Loucy (cell line): ENCODE measurements around the gene MAP4K5.

Source experiments
- H2AFZ ChIP-seq: fragments of 200-600 bp; sonication (generic); 2 replicates; pipeline ENCODE4 v1.6.0; 2016; ENCODE audit warnings: antibody characterized with exemption, mild to moderate bottlenecking, low read length, moderate library complexity
- H3F3A ChIP-seq: fragments of 200-600 bp; 2 replicates; pipeline ENCODE4 v1.6.0; 2016; ENCODE audit warnings: antibody characterized with exemption, low read depth, mild to moderate bottlenecking
- H3K27me3 ChIP-seq: fragments of 200-600 bp; sonication (generic); 2 replicates; pipeline ENCODE4 v1.6.1; 2014; ENCODE audit warnings: low read length, mild to moderate bottlenecking; ENCODE audit not compliant: insufficient read depth, poor library complexity, severe bottlenecking
- H3K36me3 ChIP-seq: fragments of 200-600 bp; sonication (generic); 2 replicates; pipeline ENCODE4 v1.6.1; 2016; ENCODE audit warnings: low read length; ENCODE audit not compliant: insufficient read depth
- H3K4me1 ChIP-seq: fragments of 200-600 bp; sonication (generic); 2 replicates; pipeline ENCODE4 v1.5.1; 2014; ENCODE audit warnings: low read length, mild to moderate bottlenecking; ENCODE audit not compliant: insufficient read depth, poor library complexity, severe bottlenecking
- H3K4me2 ChIP-seq: fragments of 200-600 bp; sonication (generic); 2 replicates; pipeline ENCODE4 v1.6.0; 2014; ENCODE audit warnings: antibody characterized with exemption, low read length, low read depth, mild to moderate bottlenecking; ENCODE audit not compliant: poor library complexity, severe bottlenecking
- H3K4me3 ChIP-seq: fragments of 200-600 bp; sonication (generic); 2 replicates; pipeline ENCODE4 v1.5.1; 2014; ENCODE audit warnings: low read length, mild to moderate bottlenecking, mixed read lengths; ENCODE audit not compliant: poor library complexity, severe bottlenecking
- H3K79me2 ChIP-seq: fragments of 200-600 bp; sonication (generic); 2 replicates; pipeline ENCODE4 v1.6.1; 2014; ENCODE audit warnings: low read length; ENCODE audit not compliant: insufficient read depth
- H3K9ac ChIP-seq: fragments of 200-600 bp; sonication (generic); 2 replicates; pipeline ENCODE4 v1.6.0; 2014; ENCODE audit warnings: mild to moderate bottlenecking, low read depth, low read length, moderate library complexity; ENCODE audit not compliant: poor library complexity, severe bottlenecking
- H3K9me2 ChIP-seq: fragments of 200-600 bp; sonication (generic); replicated peaks from 2 replicates; pipeline ENCODE4 v1.6.1; 2016; ENCODE audit warnings: low read depth, low read length, mixed read lengths
- H3K9me3 ChIP-seq: fragments of 200-600 bp; sonication (generic); 2 replicates; pipeline ENCODE4 v1.6.1; 2014; ENCODE audit warnings: mild to moderate bottlenecking, antibody characterized with exemption, low read length, low read depth; ENCODE audit not compliant: insufficient read depth
- H4K20me1 ChIP-seq: fragments of 200-600 bp; sonication (generic); 2 replicates; pipeline ENCODE4 v1.6.0; 2014; ENCODE audit warnings: antibody characterized with exemption, low read length, mild to moderate bottlenecking; ENCODE audit not compliant: insufficient read depth, poor library complexity, severe bottlenecking
- EZH2phosphoT487 ChIP-seq: fragments of 200-600 bp; IDR thresholded peaks from 2 replicates; pipeline ENCODE4 v1.6.1; 2018; ENCODE audit warnings: antibody characterized with exemption, mild to moderate bottlenecking, moderate library complexity, borderline replicate concordance
- TF ChIP-seq, protein P1 (sequence below): fragments of 200-600 bp; sonication (generic); conservative IDR thresholded peaks from 2 replicates; pipeline ENCODE4 v1.5.1; 2014; ENCODE audit warnings: mild to moderate bottlenecking, antibody characterized with exemption, low read length

MAP4K5 gene

DNA sequence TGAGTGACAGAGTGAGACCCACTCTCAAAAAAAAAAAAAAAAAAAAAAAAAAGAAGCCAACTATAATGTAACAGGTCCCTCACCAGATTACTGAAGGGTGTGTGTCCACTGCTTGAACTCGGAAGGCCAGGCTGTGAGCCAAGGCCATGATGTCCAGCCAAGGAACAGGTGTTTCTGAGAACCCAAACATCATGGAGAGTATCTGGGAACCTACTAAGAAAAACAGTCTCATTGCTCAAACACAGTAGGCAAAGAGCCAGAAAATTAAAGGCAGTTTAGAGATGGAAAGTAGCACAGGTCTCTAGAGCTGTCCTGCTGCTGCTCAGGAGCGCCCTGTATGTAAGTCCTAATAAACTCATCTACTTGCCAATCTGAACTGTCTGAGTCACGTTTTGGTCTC, 12.5 kb upstream of the MAP4K5 start:
- no peaks in the 10 kb centered on the region for H3K27me3 ChIP-seq
- no peak overlapping the region for H3K9ac ChIP-seq
- no peak overlapping the region for H3K4me3 ChIP-seq
- H3K9me3 ChIP-seq: no peaks in the 10 kb centered on the region
- no peaks in the 10 kb centered on the region for H3K4me1 ChIP-seq
- H2AFZ ChIP-seq: no peak overlapping the region
- H3F3A ChIP-seq: no peaks in the 10 kb centered on the region
- H3K4me2 ChIP-seq: no peak overlapping the region
- H3K9me2 ChIP-seq: no peaks in the 10 kb centered on the region
- TF ChIP-seq, protein P1, sequence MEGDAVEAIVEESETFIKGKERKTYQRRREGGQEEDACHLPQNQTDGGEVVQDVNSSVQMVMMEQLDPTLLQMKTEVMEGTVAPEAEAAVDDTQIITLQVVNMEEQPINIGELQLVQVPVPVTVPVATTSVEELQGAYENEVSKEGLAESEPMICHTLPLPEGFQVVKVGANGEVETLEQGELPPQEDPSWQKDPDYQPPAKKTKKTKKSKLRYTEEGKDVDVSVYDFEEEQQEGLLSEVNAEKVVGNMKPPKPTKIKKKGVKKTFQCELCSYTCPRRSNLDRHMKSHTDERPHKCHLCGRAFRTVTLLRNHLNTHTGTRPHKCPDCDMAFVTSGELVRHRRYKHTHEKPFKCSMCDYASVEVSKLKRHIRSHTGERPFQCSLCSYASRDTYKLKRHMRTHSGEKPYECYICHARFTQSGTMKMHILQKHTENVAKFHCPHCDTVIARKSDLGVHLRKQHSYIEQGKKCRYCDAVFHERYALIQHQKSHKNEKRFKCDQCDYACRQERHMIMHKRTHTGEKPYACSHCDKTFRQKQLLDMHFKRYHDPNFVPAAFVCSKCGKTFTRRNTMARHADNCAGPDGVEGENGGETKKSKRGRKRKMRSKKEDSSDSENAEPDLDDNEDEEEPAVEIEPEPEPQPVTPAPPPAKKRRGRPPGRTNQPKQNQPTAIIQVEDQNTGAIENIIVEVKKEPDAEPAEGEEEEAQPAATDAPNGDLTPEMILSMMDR: no peak
- TF ChIP-seq EZH2phosphoT487: no peak
- no peaks in the 10 kb centered on the region for H3K79me2 ChIP-seq
- no peaks in the 10 kb centered on the region for H4K20me1 ChIP-seq
- H3K36me3 ChIP-seq: no peaks in the 10 kb centered on the region

- H3K4me1 ChIP-seq: no peaks in the 10 kb centered on the region
These were observed 10.6 kb upstream of the MAP4K5 start for GRCh38 chr14:50542941-50543418.

DNA sequence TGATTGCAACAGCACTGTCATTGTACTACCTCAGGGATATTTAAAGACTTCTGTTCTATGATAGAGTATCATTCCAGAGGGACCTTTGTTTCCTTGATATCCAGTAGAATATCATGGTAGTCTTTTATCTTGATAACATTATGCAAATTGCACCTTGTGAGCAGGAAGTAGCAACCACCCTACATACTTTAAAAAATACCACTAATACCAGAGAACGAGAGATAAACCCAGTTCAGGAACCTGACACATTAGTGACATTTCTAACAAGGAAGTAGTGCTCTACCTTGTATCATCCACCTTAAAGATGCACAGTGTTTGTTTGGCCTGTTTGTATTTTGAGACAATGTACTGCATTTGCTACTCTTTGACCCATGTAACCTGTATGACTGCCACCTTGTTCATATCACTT, 8.8 kb upstream of the MAP4K5 start:
- H3K79me2 ChIP-seq: no peaks in the 10 kb centered on the region
- no peaks in the 10 kb centered on the region for H3K36me3 ChIP-seq
- no peaks in the 10 kb centered on the region for H3F3A ChIP-seq
- H3K4me1 ChIP-seq: no peaks in the 10 kb centered on the region
- H2AFZ ChIP-seq: no peak overlapping the region
- no peak overlapping the region for H3K9ac ChIP-seq
- no peaks in the 10 kb centered on the region for H3K9me2 ChIP-seq
- H3K4me3 ChIP-seq: no peak overlapping the region
- no peaks in the 10 kb centered on the region for H3K9me3 ChIP-seq
- TF ChIP-seq, protein P1: no peak
- TF ChIP-seq EZH2phosphoT487: no peak
- H3K27me3 ChIP-seq: no peaks in the 10 kb centered on the region
- H3K4me2 ChIP-seq: no peak overlapping the region
- no peaks in the 10 kb centered on the region for H4K20me1 ChIP-seq

More at GRCh38 chr14:50542941-50543418, 10.6 kb upstream of the MAP4K5 start:
- Histone ChIP-seq H3K9me2 (no peaks in the 10 kb centered on the region), H3K9me3 (no peaks in the 10 kb centered on the region), H2AFZ (peak overlapping the region; percentile 27; the same call in 1 of the 2 replicates), H3K36me3 (no peaks in the 10 kb centered on the region), H3K79me2 (no peaks in the 10 kb centered on the region), H3K4me2 (no peak overlapping the region), H3F3A (no peaks in the 10 kb centered on the region), H4K20me1 (no peaks in the 10 kb centered on the region), H3K4me3 (no peak overlapping the region), H3K9ac (no peak overlapping the region), H3K27me3 (no peaks in the 10 kb centered on the region)
- TF ChIP-seq, protein P1: peak; percentile 77
- TF ChIP-seq EZH2phosphoT487: no peak
